ENCODE data around the gene GPR146.

The GPR146 gene

GRCh38 chr7:1062296-1063294 lies 18.2 kb downstream of the GPR146 start:
- no peaks in the 10 kb centered on the region for H3K36me3 ChIP-seq (ENCODE audit: insufficient read depth, low read length)
- no peaks in the 10 kb centered on the region for H4K20me1 ChIP-seq (ENCODE audit: insufficient read depth, low read length)
- no peaks in the 10 kb centered on the region for H3K9me3 ChIP-seq (ENCODE audit: low read length)
- no peaks in the 10 kb centered on the region for H3K9me2 ChIP-seq (ENCODE audit: low read depth, low read length)
- no peak overlapping the region for H2AFZ ChIP-seq (ENCODE audit: low read length)
- no peak overlapping the region for H3K27ac ChIP-seq (ENCODE audit: low read depth, low read length, poor library complexity, severe bottlenecking)
- peaks cover 31% of the 10 kb centered on the region for H3K4me1 ChIP-seq (ENCODE audit: insufficient read depth, low read length, severe bottlenecking)
- no peak overlapping the region for H3K4me3 ChIP-seq (ENCODE audit: low read depth, low read length, poor library complexity, severe bottlenecking)
- H3K4me2 ChIP-seq (ENCODE audit: low read length) = no peak overlapping the region; the same call in 1 of the 2 replicates
- H3K9ac ChIP-seq (ENCODE audit: low read length) = no peak overlapping the region
- no peaks in the 10 kb centered on the region for H3F3A ChIP-seq (ENCODE audit: insufficient read depth, low read length)
- no peaks in the 10 kb centered on the region for H3K27me3 ChIP-seq (ENCODE audit: insufficient read depth, low read length)
- H3K79me2 ChIP-seq (ENCODE audit: insufficient read depth, low read length) = no peaks in the 10 kb centered on the region
- TF ChIP-seq EZH2 (IDR thresholded peaks at IDR 0.05; ENCODE audit: borderline replicate concordance, low read length) (no peak), CTCF (IDR thresholded peaks at IDR 0.05; ENCODE audit: low read length) (no peak)

- H2AFZ ChIP-seq (ENCODE audit: low read length) = no peak overlapping the region
Observed at GRCh38 chr7:1063361-1063760, 19.0 kb downstream of the GPR146 start.

GRCh38 chr7:1064581-1064980 lies 20.2 kb downstream of the GPR146 start:
- Histone ChIP-seq H3K4me2 (ENCODE audit: low read length) (no peak overlapping the region), H4K20me1 (ENCODE audit: insufficient read depth, low read length) (no peaks in the 10 kb centered on the region), H3K9me2 (ENCODE audit: low read depth, low read length) (no peaks in the 10 kb centered on the region), H3K36me3 (ENCODE audit: insufficient read depth, low read length) (no peaks in the 10 kb centered on the region), H3F3A (ENCODE audit: insufficient read depth, low read length) (no peaks in the 10 kb centered on the region), H3K79me2 (ENCODE audit: insufficient read depth, low read length) (no peaks in the 10 kb centered on the region), H3K27ac (ENCODE audit: low read depth, low read length, poor library complexity, severe bottlenecking) (no peak overlapping the region), H3K4me1 (ENCODE audit: insufficient read depth, low read length, severe bottlenecking) (peaks cover 31% of the 10 kb centered on the region), H3K4me3 (ENCODE audit: low read depth, low read length, poor library complexity, severe bottlenecking) (no peak overlapping the region), H3K27me3 (ENCODE audit: insufficient read depth, low read length) (no peaks in the 10 kb centered on the region), H3K9ac (ENCODE audit: low read length) (no peak overlapping the region), H2AFZ (ENCODE audit: low read length) (no peak overlapping the region), H3K9me3 (ENCODE audit: low read length) (no peaks in the 10 kb centered on the region)
- TF ChIP-seq EZH2 (IDR thresholded peaks at IDR 0.05; ENCODE audit: borderline replicate concordance, low read length) (no peak), CTCF (IDR thresholded peaks at IDR 0.05; ENCODE audit: low read length) (no peak)

More at GRCh38 chr7:1063361-1063760, 19.0 kb downstream of the GPR146 start:
- H3K9me3 ChIP-seq (ENCODE audit: low read length) = no peaks in the 10 kb centered on the region
- no peaks in the 10 kb centered on the region for H3K9me2 ChIP-seq (ENCODE audit: low read depth, low read length)
- no peak overlapping the region for H3K9ac ChIP-seq (ENCODE audit: low read length)
- H3F3A ChIP-seq (ENCODE audit: insufficient read depth, low read length) = no peaks in the 10 kb centered on the region
- peaks cover 31% of the 10 kb centered on the region for H3K4me1 ChIP-seq (ENCODE audit: insufficient read depth, low read length, severe bottlenecking)
- no peaks in the 10 kb centered on the region for H4K20me1 ChIP-seq (ENCODE audit: insufficient read depth, low read length)
- TF ChIP-seq EZH2 (IDR thresholded peaks at IDR 0.05; ENCODE audit: borderline replicate concordance, low read length) = no peak
- no peak for TF ChIP-seq CTCF (IDR thresholded peaks at IDR 0.05; ENCODE audit: low read length)
- H3K27ac ChIP-seq (ENCODE audit: low read depth, low read length, poor library complexity, severe bottlenecking) = no peak overlapping the region
- H3K27me3 ChIP-seq (ENCODE audit: insufficient read depth, low read length) = no peaks in the 10 kb centered on the region
- H3K4me3 ChIP-seq (ENCODE audit: low read depth, low read length, poor library complexity, severe bottlenecking) = no peak overlapping the region
- H3K4me2 ChIP-seq (ENCODE audit: low read length) = no peak overlapping the region
- H3K36me3 ChIP-seq (ENCODE audit: insufficient read depth, low read length) = no peaks in the 10 kb centered on the region
- H3K79me2 ChIP-seq (ENCODE audit: insufficient read depth, low read length) = no peaks in the 10 kb centered on the region
